ENCODE data around the gene JMJD1C.

DNA sequence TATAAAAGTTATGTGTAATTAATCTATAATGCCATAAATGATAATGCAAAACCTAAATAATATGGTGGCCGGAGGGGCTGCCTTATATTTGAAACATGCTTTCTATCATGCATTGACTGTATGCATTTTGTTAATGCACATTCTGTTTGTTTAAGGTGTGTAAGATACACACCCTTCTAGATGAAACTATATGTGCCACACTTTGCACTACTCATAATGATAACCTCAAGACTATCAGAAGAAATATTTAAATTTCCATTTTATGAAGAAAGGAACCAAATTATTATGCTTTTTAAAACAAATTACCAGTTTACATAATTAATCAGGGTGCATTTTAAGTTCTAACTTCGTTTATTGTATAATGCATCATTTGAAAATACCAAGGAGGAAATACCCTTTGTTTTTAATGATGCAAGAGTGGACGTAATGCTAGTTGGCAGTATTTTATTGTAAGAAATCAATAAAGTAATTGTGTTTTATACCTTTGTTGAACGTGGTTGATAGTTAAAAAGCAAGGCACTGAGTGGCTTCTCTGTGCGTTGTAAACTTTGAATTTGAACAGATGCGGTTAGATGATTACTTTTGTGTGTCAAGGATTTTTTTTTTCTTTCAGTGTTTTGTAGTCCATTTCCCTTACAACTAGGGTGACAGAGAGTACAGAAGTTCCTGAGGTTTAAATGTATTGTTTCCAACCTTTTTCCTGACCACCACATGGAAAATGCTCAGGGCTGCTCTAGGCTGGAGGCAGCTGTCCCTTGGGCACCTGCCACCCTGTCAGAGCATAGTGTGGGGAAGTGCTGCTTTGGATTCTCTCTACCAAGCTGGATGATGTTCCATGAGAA lies 311.0 kb downstream of the JMJD1C start:
- TF ChIP-seq EHMT2 (IDR thresholded peaks at IDR 0.05; ENCODE audit: low read depth) (no peak), HEYL (CRISPR knock-in tag; IDR thresholded peaks at IDR 0.05) (no peak), SMC3 (IDR thresholded peaks at IDR 0.05) (no peak), POLR2A (IDR thresholded peaks at IDR 0.05; ENCODE audit: low read length) (no peak), RAD21 (conservative IDR thresholded peaks at IDR 0.05 in 1 of 2, IDR thresholded peaks at IDR 0.05 in 1 of 2) (no peak), EP300 (IDR thresholded peaks at IDR 0.05) (no peak), HOXB5 (CRISPR knock-in tag; IDR thresholded peaks at IDR 0.05) (no peak)
- TF ChIP-seq, protein P1, sequence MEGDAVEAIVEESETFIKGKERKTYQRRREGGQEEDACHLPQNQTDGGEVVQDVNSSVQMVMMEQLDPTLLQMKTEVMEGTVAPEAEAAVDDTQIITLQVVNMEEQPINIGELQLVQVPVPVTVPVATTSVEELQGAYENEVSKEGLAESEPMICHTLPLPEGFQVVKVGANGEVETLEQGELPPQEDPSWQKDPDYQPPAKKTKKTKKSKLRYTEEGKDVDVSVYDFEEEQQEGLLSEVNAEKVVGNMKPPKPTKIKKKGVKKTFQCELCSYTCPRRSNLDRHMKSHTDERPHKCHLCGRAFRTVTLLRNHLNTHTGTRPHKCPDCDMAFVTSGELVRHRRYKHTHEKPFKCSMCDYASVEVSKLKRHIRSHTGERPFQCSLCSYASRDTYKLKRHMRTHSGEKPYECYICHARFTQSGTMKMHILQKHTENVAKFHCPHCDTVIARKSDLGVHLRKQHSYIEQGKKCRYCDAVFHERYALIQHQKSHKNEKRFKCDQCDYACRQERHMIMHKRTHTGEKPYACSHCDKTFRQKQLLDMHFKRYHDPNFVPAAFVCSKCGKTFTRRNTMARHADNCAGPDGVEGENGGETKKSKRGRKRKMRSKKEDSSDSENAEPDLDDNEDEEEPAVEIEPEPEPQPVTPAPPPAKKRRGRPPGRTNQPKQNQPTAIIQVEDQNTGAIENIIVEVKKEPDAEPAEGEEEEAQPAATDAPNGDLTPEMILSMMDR (IDR thresholded peaks at IDR 0.05), result no peak
